Measurements from ENCODE around the gene BMP6. TPM values are rescaled to one million over a fixed set of nuclear protein-coding genes. Genes with fewer than 3 reads are reported as not detected.
A peak's percentile ranks its signal among the peaks of the same experiment; 100 is the strongest.

BMP6 gene
- total RNA-seq, 1 donor from 2014 or later, result 1.3 TPM

- H3K4me3 ChIP-seq (ENCODE audit: low read depth, low read length), result no peak overlapping the region
- no peak for TF ChIP-seq CTCF (conservative IDR thresholded peaks at IDR 0.05; ENCODE audit: low read depth, low read length)
- no peak for DNase-seq (ENCODE audit: low read depth)
Measured at GRCh38 chr6:7879579-7879978, 153.7 kb downstream of the BMP6 start.

GRCh38 chr6:7879980-7880717 lies 154.2 kb downstream of the BMP6 start:
- no peak for DNase-seq (ENCODE audit: low read depth)
- no peak overlapping the region for H3K4me3 ChIP-seq (ENCODE audit: low read depth, low read length)
- TF ChIP-seq CTCF (conservative IDR thresholded peaks at IDR 0.05; ENCODE audit: low read depth, low read length), result no peak

- no peak for TF ChIP-seq CTCF (conservative IDR thresholded peaks at IDR 0.05; ENCODE audit: low read depth, low read length)
- no peak for DNase-seq (ENCODE audit: low read depth)
Measured at GRCh38 chr6:7880718-7881107, 154.8 kb downstream of the BMP6 start.

GRCh38 chr6:7881765-7882500 lies 156.0 kb downstream of the BMP6 start:
- DNase-seq (ENCODE audit: low read depth), result peak; percentile 30
- no peak overlapping the region for H3K4me3 ChIP-seq (ENCODE audit: low read depth, low read length)
- no peak for TF ChIP-seq CTCF (conservative IDR thresholded peaks at IDR 0.05; ENCODE audit: low read depth, low read length)

More at GRCh38 chr6:7880718-7881107, 154.8 kb downstream of the BMP6 start:
- H3K4me3 ChIP-seq (ENCODE audit: low read depth, low read length), result no peak overlapping the region

GRCh38 chr6:7882505-7883257 lies 156.8 kb downstream of the BMP6 start:
- no peak for TF ChIP-seq CTCF (conservative IDR thresholded peaks at IDR 0.05; ENCODE audit: low read depth, low read length)
- H3K4me3 ChIP-seq (ENCODE audit: low read depth, low read length), result no peak overlapping the region
- DNase-seq (ENCODE audit: low read depth), result no peak

GRCh38 chr6:7883381-7883780 lies 157.5 kb downstream of the BMP6 start:
- no peak overlapping the region for H3K4me3 ChIP-seq (ENCODE audit: low read depth, low read length)
- DNase-seq (ENCODE audit: low read depth), result no peak
- TF ChIP-seq CTCF (conservative IDR thresholded peaks at IDR 0.05; ENCODE audit: low read depth, low read length), result no peak

All from epithelial cell of proximal tubule (primary cell).